ENCODE results near the gene PPP1R3F.

The PPP1R3F gene

DNA sequence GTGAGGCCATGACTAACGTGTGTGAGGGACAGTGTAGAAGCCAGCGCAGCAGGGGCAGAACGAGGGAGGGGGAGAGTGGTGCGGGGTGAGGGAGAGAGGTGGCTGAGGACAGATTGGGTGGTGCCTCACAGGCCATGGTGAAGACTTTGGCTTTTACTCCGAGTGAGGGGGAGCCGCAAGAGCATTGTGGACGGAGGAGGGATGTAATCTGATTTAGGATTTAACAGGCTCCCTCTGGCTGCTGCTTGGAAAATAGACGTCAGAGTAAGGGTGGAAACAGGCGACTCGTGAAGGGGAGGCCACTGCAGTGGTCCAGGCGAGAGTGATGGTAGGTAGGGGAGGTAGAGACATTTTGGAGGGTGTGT lies 13.0 kb downstream of the PPP1R3F start:
- TF ChIP-seq CTCF (IDR thresholded peaks at IDR 0.05; ENCODE audit: low read length) (no peak), EZH2 (IDR thresholded peaks at IDR 0.05; ENCODE audit: borderline replicate concordance, low read length) (no peak)
- Histone ChIP-seq H3K79me2 (ENCODE audit: insufficient read depth, low read length) (no peaks in the 10 kb centered on the region), H3K4me2 (ENCODE audit: low read length) (no peak overlapping the region), H3K27me3 (ENCODE audit: insufficient read depth, low read length) (no peaks in the 10 kb centered on the region), H3K4me1 (ENCODE audit: insufficient read depth, low read length, severe bottlenecking) (no peaks in the 10 kb centered on the region), H3F3A (ENCODE audit: insufficient read depth, low read length) (no peaks in the 10 kb centered on the region), H3K36me3 (ENCODE audit: insufficient read depth, low read length) (no peaks in the 10 kb centered on the region; the same call in 1 of the 2 replicates), H3K9ac (ENCODE audit: low read length) (no peak overlapping the region), H4K20me1 (ENCODE audit: insufficient read depth, low read length) (no peaks in the 10 kb centered on the region), H3K27ac (ENCODE audit: low read depth, low read length, poor library complexity, severe bottlenecking) (no peak overlapping the region), H2AFZ (ENCODE audit: low read length) (no peak overlapping the region), H3K9me3 (ENCODE audit: low read length) (no peaks in the 10 kb centered on the region), H3K4me3 (ENCODE audit: low read depth, low read length, poor library complexity, severe bottlenecking) (no peak overlapping the region), H3K9me2 (ENCODE audit: low read depth, low read length) (no peaks in the 10 kb centered on the region)

DNA sequence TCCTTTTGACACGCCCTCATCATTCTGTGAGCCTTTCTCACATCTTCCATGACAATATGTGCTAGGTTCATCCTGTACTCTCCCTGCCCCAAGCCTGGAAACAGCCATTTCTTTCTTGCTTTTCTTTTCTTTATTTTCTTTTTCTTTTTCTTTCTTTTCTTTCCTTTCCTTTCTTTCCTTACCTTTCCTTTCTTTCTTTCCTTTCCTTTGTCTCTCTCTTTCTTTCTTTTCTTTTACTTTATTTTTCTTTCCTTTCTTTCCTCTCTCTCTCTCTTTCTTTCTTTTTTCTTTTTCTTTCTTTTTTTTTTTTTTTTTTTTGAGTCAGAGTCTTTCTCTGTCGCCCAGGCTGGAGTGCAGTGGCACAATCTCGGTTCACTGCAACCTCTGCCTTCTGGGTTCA lies 14.6 kb downstream of the PPP1R3F start:
- Histone ChIP-seq H3F3A (ENCODE audit: insufficient read depth, low read length) (no peaks in the 10 kb centered on the region), H3K4me2 (ENCODE audit: low read length) (no peak overlapping the region), H3K4me1 (ENCODE audit: insufficient read depth, low read length, severe bottlenecking) (no peaks in the 10 kb centered on the region), H3K9me2 (ENCODE audit: low read depth, low read length) (no peaks in the 10 kb centered on the region), H3K4me3 (ENCODE audit: low read depth, low read length, poor library complexity, severe bottlenecking) (no peak overlapping the region), H4K20me1 (ENCODE audit: insufficient read depth, low read length) (no peaks in the 10 kb centered on the region), H3K36me3 (ENCODE audit: insufficient read depth, low read length) (no peaks in the 10 kb centered on the region; the same call in 1 of the 2 replicates), H3K79me2 (ENCODE audit: insufficient read depth, low read length) (no peaks in the 10 kb centered on the region), H3K27ac (ENCODE audit: low read depth, low read length, poor library complexity, severe bottlenecking) (no peak overlapping the region), H3K9me3 (ENCODE audit: low read length) (no peaks in the 10 kb centered on the region), H2AFZ (ENCODE audit: low read length) (no peak overlapping the region), H3K9ac (ENCODE audit: low read length) (no peak overlapping the region), H3K27me3 (ENCODE audit: insufficient read depth, low read length) (no peaks in the 10 kb centered on the region)
- TF ChIP-seq CTCF (IDR thresholded peaks at IDR 0.05; ENCODE audit: low read length) (no peak), EZH2 (IDR thresholded peaks at IDR 0.05; ENCODE audit: borderline replicate concordance, low read length) (no peak)

DNA sequence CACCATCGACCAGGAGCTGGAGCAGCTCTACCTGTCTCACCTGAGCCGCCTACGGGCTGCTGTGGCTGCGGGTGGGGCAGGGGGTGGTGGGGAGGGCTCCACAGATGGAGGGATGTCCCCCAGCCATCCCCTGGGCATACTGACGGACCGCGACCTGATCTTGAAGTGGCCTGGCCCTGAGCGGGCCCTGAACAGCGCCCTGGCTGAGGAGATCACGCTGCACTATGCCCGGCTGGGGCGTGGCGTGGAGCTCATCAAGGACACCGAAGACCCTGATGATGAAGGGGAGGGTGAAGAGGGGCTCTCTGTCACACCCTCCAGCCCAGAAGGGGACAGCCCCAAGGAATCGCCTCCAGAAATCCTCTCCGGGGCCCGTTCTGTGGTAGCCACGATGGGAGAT lies 16.5 kb downstream of the PPP1R3F start:
- H3K9me2 ChIP-seq (ENCODE audit: low read depth, low read length), result no peaks in the 10 kb centered on the region
- H3K9me3 ChIP-seq (ENCODE audit: low read length), result no peaks in the 10 kb centered on the region
- H2AFZ ChIP-seq (ENCODE audit: low read length), result no peak overlapping the region
- H3K36me3 ChIP-seq (ENCODE audit: insufficient read depth, low read length), result no peaks in the 10 kb centered on the region; the same call in 1 of the 2 replicates
- no peak overlapping the region for H3K9ac ChIP-seq (ENCODE audit: low read length)
- no peak overlapping the region for H3K4me2 ChIP-seq (ENCODE audit: low read length)
- H3K27me3 ChIP-seq (ENCODE audit: insufficient read depth, low read length), result no peaks in the 10 kb centered on the region
- TF ChIP-seq EZH2 (IDR thresholded peaks at IDR 0.05; ENCODE audit: borderline replicate concordance, low read length), result no peak
- no peak for TF ChIP-seq CTCF (IDR thresholded peaks at IDR 0.05; ENCODE audit: low read length)
- H3K27ac ChIP-seq (ENCODE audit: low read depth, low read length, poor library complexity, severe bottlenecking), result no peak overlapping the region
- H3K4me1 ChIP-seq (ENCODE audit: insufficient read depth, low read length, severe bottlenecking), result no peaks in the 10 kb centered on the region
- H3K4me3 ChIP-seq (ENCODE audit: low read depth, low read length, poor library complexity, severe bottlenecking), result no peak overlapping the region
- H4K20me1 ChIP-seq (ENCODE audit: insufficient read depth, low read length), result no peaks in the 10 kb centered on the region
- no peaks in the 10 kb centered on the region for H3F3A ChIP-seq (ENCODE audit: insufficient read depth, low read length)
- no peaks in the 10 kb centered on the region for H3K79me2 ChIP-seq (ENCODE audit: insufficient read depth, low read length)
